NCI-H2196 treated with DMSO at 0.1 percent for 48 hours (cell line): Measurements from ENCODE around the gene CXCL9.
"Not testable (repeated sequence)": the region's sequence is repeated elsewhere in the genome, so short reads cannot be mapped to it uniquely, and the experiment has no call there.

Experiments
- DNase-seq: peaks from one replicate; lab custom pipeline; 2025; ENCODE audit not compliant: unreplicated experiment; lab: John Stamatoyannopoulos, UW

The CXCL9 gene

GRCh38 chr4:76012388-76012801 is 5.1 kb upstream of the CXCL9 start:
- DNase-seq: no peak

- no peak for DNase-seq
These were observed 4.5 kb upstream of the CXCL9 start for GRCh38 chr4:76011700-76012387.

GRCh38 chr4:76011018-76011670 is 3.8 kb upstream of the CXCL9 start:
- no peak for DNase-seq

- DNase-seq: no peak
These were observed 3.3 kb upstream of the CXCL9 start for GRCh38 chr4:76010576-76010975.

GRCh38 chr4:76009311-76009710 is 2.0 kb upstream of the CXCL9 start:
- DNase-seq: no peak

- no peak for DNase-seq
These were observed 3.7 kb downstream of the CXCL9 start for GRCh38 chr4:76003620-76004019.

GRCh38 chr4:76003035-76003434 is 4.3 kb downstream of the CXCL9 start:
- DNase-seq: no peak

GRCh38 chr4:76002176-76002575 is 5.1 kb downstream of the CXCL9 start:
- no peak for DNase-seq

- DNase-seq: no peak
These were observed 5.6 kb downstream of the CXCL9 start for GRCh38 chr4:76001700-76002099.

- no peak for DNase-seq
These were observed 7.0 kb downstream of the CXCL9 start for GRCh38 chr4:76000279-76000678.

- not testable (repeated sequence) for DNase-seq
These were observed 8.7 kb downstream of the CXCL9 start for GRCh38 chr4:75998525-75999147.

- DNase-seq: no peak
These were observed 9.4 kb downstream of the CXCL9 start for GRCh38 chr4:75997946-75998345.

- DNase-seq: no peak
These were observed 10.2 kb downstream of the CXCL9 start for GRCh38 chr4:75997081-75997480.

- peak; percentile 9 for DNase-seq
These were observed 11.6 kb downstream of the CXCL9 start for GRCh38 chr4:75995727-75996126.

- DNase-seq: no peak
These were observed 14.8 kb downstream of the CXCL9 start for GRCh38 chr4:75992462-75992861.

- DNase-seq: no peak
These were observed 17.3 kb downstream of the CXCL9 start for GRCh38 chr4:75989846-75990528.

- DNase-seq: no peak
These were observed 22.2 kb downstream of the CXCL9 start for GRCh38 chr4:75985116-75985515.

- no peak for DNase-seq
These were observed 26.7 kb downstream of the CXCL9 start for GRCh38 chr4:75980576-75980975.

GRCh38 chr4:75976177-75976576 is 31.1 kb downstream of the CXCL9 start:
- DNase-seq: no peak

- DNase-seq: no peak
These were observed 33.5 kb downstream of the CXCL9 start for GRCh38 chr4:75973766-75974165.

GRCh38 chr4:75968084-75968483 is 39.2 kb downstream of the CXCL9 start:
- DNase-seq: no peak

- DNase-seq: no peak
These were observed 43.8 kb downstream of the CXCL9 start for GRCh38 chr4:75963558-75963957.
